Measurements from ENCODE around the gene CFB. TPM values are rescaled to one million over a fixed set of nuclear protein-coding genes. Genes with fewer than 3 reads are reported as not detected.
A peak's percentile ranks its signal among the peaks of the same experiment; 100 is the strongest.

CFB gene
- total and polyA plus RNA-seq, 2 of the 13 experiments (the other 11 are each of a cell fraction or from before 2014, with no cell fraction given), result 171 to 513 TPM

GRCh38 chr6:31945507-31946369 lies at the start of gene CFB (continued):
- TF ChIP-seq ELF4 (CRISPR knock-in tag; IDR thresholded peaks at IDR 0.05; ENCODE audit: borderline replicate concordance), result peak; percentile 53; the same call in 1 of the 2 replicates
- 0 out of 2 replicates have a peak, but pooled peaks have one; percentile 34 for TF ChIP-seq ZFP62 (CRISPR knock-in tag; IDR thresholded peaks at IDR 0.05)
- peak; percentile 72; the same call in 1 of the 2 replicates for TF ChIP-seq SIX1 (CRISPR knock-in tag; IDR thresholded peaks at IDR 0.05; ENCODE audit: borderline replicate concordance)
- TF ChIP-seq RARG (CRISPR knock-in tag; IDR thresholded peaks at IDR 0.05; ENCODE audit: low read depth), result peak; percentile 62; the same call in 1 of the 2 replicates
- peak; percentile 26; the same call in 1 of the 2 replicates for TF ChIP-seq MNT (IDR thresholded peaks at IDR 0.05)
- TF ChIP-seq, protein P1, sequence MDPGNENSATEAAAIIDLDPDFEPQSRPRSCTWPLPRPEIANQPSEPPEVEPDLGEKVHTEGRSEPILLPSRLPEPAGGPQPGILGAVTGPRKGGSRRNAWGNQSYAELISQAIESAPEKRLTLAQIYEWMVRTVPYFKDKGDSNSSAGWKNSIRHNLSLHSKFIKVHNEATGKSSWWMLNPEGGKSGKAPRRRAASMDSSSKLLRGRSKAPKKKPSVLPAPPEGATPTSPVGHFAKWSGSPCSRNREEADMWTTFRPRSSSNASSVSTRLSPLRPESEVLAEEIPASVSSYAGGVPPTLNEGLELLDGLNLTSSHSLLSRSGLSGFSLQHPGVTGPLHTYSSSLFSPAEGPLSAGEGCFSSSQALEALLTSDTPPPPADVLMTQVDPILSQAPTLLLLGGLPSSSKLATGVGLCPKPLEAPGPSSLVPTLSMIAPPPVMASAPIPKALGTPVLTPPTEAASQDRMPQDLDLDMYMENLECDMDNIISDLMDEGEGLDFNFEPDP (CRISPR knock-in tag; conservative IDR thresholded peaks at IDR 0.05), result no peak
- TF ChIP-seq MED13 (CRISPR knock-in tag; IDR thresholded peaks at IDR 0.05), result peak; percentile 93; the same call in 1 of the 2 replicates
- TF ChIP-seq ZNF34 (CRISPR knock-in tag; IDR thresholded peaks at IDR 0.05; ENCODE audit: borderline replicate concordance), result 0 out of 2 replicates have a peak, but pooled peaks have one; percentile 85
- peak; percentile 78; the same call in 1 of the 2 replicates for TF ChIP-seq HOXA5 (CRISPR knock-in tag; IDR thresholded peaks at IDR 0.05)
- peak; percentile 79 for TF ChIP-seq PITX1 (CRISPR knock-in tag; IDR thresholded peaks at IDR 0.05)
- TF ChIP-seq, protein P2, sequence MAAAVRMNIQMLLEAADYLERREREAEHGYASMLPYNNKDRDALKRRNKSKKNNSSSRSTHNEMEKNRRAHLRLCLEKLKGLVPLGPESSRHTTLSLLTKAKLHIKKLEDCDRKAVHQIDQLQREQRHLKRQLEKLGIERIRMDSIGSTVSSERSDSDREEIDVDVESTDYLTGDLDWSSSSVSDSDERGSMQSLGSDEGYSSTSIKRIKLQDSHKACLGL (CRISPR knock-in tag; IDR thresholded peaks at IDR 0.05), result peak; percentile 89; the same call in 1 of the 2 replicates
- TF ChIP-seq ZNF121 (CRISPR knock-in tag; IDR thresholded peaks at IDR 0.05), result no peak; the same call in none of the 2 replicates
- TF ChIP-seq PRPF4 (IDR thresholded peaks at IDR 0.05; ENCODE audit: low read depth, low read length, poor library complexity, severe bottlenecking), result peak; percentile 89
- no peak for TF ChIP-seq ZFP36 (IDR thresholded peaks at IDR 0.05; ENCODE audit: borderline replicate concordance, low read depth, low read length, partially characterized antibody)
- TF ChIP-seq POLR2AphosphoS5 (IDR thresholded peaks at IDR 0.05; ENCODE audit: low read depth, low read length), result peak; percentile 94
